ENCODE results near the gene MRPL53. TPM values are rescaled to one million over a fixed set of nuclear protein-coding genes. Genes with fewer than 3 reads are reported as not detected.

Gene MRPL53
- total and polyA plus RNA-seq, 2 of the 13 experiments (the other 11 are each of a cell fraction or from before 2014, with no cell fraction given) = 34.3 to 51.9 TPM

GRCh38 chr2:74512744-74513604, 40.5 kb upstream of the MRPL53 start (continued):
- no peak for TF ChIP-seq PRDM10 (CRISPR knock-in tag; IDR thresholded peaks at IDR 0.05; ENCODE audit: low read depth)
- no peak for TF ChIP-seq NR3C1 (CRISPR knock-in tag; IDR thresholded peaks at IDR 0.05)
- TF ChIP-seq THAP11 (CRISPR knock-in tag; IDR thresholded peaks at IDR 0.05) = peak; percentile 57
- TF ChIP-seq YEATS4 (CRISPR knock-in tag; IDR thresholded peaks at IDR 0.05; ENCODE audit: borderline replicate concordance) = no peak
- TF ChIP-seq TP53 (CRISPR knock-in tag; conservative IDR thresholded peaks at IDR 0.05) = no peak
- no peak for TF ChIP-seq ZNF580 (CRISPR knock-in tag; IDR thresholded peaks at IDR 0.05; ENCODE audit: borderline replicate concordance, low read depth)
- no peak; the same call in 1 of the 2 replicates for TF ChIP-seq REPIN1 (CRISPR knock-in tag; IDR thresholded peaks at IDR 0.05; ENCODE audit: borderline replicate concordance, low read depth)
- no peak for TF ChIP-seq MIER2 (CRISPR knock-in tag; IDR thresholded peaks at IDR 0.05)
- no peak for TF ChIP-seq RELA (CRISPR knock-in tag; IDR thresholded peaks at IDR 0.05)
- TF ChIP-seq, protein P1, sequence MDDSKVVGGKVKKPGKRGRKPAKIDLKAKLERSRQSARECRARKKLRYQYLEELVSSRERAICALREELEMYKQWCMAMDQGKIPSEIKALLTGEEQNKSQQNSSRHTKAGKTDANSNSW (CRISPR knock-in tag; IDR thresholded peaks at IDR 0.05; ENCODE audit: borderline replicate concordance) = no peak
- no peak for TF ChIP-seq CREM (IDR thresholded peaks at IDR 0.05)
- no peak for TF ChIP-seq CREM (CRISPR knock-in tag; IDR thresholded peaks at IDR 0.05)
- no peak for TF ChIP-seq GTF3A (CRISPR knock-in tag; conservative IDR thresholded peaks at IDR 0.05)
- TF ChIP-seq ZNF7 (CRISPR knock-in tag; IDR thresholded peaks at IDR 0.05) = no peak
- peak; percentile 52 for TF ChIP-seq PHF5A (CRISPR knock-in tag; IDR thresholded peaks at IDR 0.05; ENCODE audit: low read depth, unreplicated experiment)
- TF ChIP-seq GZF1 (CRISPR knock-in tag; IDR thresholded peaks at IDR 0.05) = peak; percentile 75; the same call in 1 of the 2 replicates
- TF ChIP-seq SMAD1 (CRISPR knock-in tag; IDR thresholded peaks at IDR 0.05; ENCODE audit: borderline replicate concordance, low read depth) = no peak
- peak; percentile 78 for TF ChIP-seq GABPB1 (CRISPR knock-in tag; IDR thresholded peaks at IDR 0.05)
- TF ChIP-seq ZNF569 (CRISPR knock-in tag; IDR thresholded peaks at IDR 0.05; ENCODE audit: borderline replicate concordance) = no peak
- no peak for TF ChIP-seq HOXA7 (CRISPR knock-in tag; IDR thresholded peaks at IDR 0.05)
- TF ChIP-seq TOE1 (CRISPR knock-in tag; IDR thresholded peaks at IDR 0.05) = 0 out of 2 replicates have a peak, but pooled peaks have one; percentile 39
- TF ChIP-seq ZMAT3 (CRISPR knock-in tag; conservative IDR thresholded peaks at IDR 0.05) = 0 out of 2 replicates have a peak, but pooled peaks have one; percentile 67
- TF ChIP-seq SOX6 (IDR thresholded peaks at IDR 0.05) = no peak
- TF ChIP-seq SOX6 (CRISPR knock-in tag; IDR thresholded peaks at IDR 0.05) = no peak
- no peak for TF ChIP-seq ZNF253 (CRISPR knock-in tag; IDR thresholded peaks at IDR 0.05; ENCODE audit: borderline replicate concordance)
- TF ChIP-seq, protein P2, sequence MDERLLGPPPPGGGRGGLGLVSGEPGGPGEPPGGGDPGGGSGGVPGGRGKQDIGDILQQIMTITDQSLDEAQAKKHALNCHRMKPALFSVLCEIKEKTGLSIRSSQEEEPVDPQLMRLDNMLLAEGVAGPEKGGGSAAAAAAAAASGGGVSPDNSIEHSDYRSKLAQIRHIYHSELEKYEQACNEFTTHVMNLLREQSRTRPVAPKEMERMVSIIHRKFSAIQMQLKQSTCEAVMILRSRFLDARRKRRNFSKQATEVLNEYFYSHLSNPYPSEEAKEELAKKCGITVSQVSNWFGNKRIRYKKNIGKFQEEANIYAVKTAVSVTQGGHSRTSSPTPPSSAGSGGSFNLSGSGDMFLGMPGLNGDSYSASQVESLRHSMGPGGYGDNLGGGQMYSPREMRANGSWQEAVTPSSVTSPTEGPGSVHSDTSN (CRISPR knock-in tag; IDR thresholded peaks at IDR 0.05) = no peak

All from HepG2 (cell line).